Inferior parietal cortex (tissue), 1 donor: Measurements from ENCODE around the gene ZMYM2.
"Not testable (repeated sequence)": the region's sequence is repeated elsewhere in the genome, so short reads cannot be mapped to it uniquely, and the experiment has no call there.

Experiments used
- DNase-seq: peaks from one replicate; pipeline ENCODE4 v3.0.0-alpha.2; 2016; ENCODE audit errors: extremely low spot score

ZMYM2 gene

DNA sequence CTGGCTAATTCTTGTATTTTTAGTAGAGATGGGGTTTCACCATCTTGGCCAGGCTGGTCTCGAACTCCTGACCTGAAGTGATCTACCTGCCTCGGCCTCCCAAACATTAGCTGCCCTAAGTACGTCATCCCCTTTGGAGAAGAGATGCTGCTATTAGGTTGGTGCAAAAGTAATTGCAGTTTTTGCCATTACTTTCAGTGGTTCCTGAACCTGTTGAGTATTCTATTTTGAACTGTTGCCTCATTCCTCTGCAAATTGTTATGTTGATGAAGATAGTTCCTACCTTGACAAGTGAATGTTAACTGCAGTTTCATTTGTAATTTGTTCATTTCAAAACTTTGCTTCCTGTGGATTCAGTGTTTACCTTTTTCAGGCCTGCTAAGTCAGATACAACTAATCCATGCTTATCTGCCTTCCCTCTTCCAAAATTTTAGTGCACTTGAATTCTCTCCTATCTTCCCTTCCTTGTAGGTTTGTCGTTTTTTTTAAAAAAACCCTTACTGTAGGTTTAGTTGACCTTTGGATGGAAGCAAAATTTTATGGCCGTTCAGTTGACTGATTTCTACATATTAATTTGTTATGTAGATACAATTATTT lies 24.0 kb downstream of the ZMYM2 start:
- no peak for DNase-seq

DNA sequence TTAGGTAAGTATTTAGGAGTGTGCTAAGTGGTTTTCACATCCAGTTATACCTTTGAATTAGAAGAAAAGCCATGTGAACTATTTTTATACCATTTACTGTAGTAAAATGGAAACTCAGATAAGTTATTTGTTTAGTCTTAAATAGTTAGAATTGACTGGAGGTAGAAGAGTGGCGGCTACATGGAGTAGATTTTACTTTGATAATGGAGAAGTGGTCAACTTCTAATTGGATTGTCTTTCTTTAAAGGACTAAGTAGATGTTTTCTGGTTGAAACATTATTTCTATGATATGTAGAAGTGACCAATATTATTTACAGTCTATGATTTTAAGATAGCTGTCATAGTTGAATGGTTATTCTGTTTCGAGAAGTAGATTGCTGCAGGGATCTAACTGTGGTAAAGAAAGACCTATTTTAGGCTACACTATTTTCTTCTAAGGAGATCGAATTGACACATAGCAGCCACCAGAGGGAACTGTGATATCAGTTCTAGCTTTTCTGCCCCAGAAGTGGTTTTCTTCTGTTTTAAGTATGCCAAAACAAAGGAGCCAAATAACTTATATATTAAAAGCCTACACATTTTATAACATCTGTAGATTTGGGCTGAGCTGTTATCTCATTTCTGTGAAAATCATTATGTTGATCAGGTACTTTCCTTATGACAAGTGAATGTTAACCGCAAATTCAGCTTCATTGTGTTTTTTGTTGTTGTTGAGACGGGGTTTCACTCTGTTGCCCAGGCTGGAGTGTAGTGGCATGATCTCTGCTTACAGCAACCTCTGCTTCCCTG lies 26.1 kb downstream of the ZMYM2 start:
- DNase-seq, result peak; percentile 39

DNA sequence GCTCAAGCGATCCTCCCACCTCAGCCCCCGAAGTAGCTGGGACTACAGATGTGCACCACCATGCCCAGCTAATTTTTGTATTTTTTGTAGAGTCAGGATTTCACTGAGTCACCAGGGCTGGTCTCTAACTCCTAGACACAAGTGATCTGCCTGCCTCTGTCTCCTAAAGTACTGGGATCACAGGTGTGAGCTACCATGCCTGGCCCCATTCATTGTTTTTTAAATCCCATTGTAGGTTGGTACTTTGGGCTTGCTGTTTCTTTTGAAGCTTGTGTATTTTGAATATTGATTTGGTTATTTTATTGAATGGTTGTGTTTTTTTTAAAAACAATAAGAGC lies 26.7 kb downstream of the ZMYM2 start:
- DNase-seq, result no peak

DNA sequence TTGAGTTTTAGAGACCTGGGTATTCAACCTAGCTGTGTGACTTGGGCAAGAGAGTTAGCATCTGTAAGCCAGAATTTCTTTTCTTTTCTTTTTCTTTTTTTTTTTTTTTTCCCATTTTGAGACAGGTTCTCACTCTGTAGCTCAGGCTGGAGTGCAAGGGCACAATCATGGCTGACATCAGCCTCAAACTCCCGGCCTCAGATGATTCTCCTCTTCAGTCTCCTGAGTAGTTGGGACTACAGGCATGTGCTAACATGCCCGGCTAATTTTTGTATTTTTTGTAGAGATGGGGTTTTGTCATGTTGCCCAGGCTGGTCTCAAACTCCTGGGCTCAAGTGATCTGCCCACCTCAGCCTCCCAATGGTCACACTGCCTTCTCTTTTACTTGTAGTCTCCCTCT lies 33.0 kb downstream of the ZMYM2 start:
- DNase-seq, result no peak

DNA sequence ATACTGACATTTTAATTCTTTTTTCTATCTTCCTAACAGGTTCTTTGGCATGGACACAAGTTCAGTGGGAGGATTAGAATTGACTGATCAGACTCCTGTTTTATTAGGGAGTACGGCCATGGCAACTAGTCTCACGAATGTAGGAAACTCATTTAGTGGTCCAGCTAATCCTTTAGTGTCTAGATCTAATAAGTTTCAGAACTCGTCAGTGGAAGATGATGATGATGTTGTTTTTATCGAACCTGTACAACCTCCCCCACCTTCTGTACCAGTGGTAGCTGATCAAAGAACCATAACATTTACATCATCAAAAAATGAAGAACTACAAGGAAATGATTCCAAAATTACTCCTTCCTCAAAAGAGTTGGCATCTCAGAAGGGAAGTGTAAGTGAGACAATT lies 34.5 kb downstream of the ZMYM2 start:
- no peak for DNase-seq

DNA sequence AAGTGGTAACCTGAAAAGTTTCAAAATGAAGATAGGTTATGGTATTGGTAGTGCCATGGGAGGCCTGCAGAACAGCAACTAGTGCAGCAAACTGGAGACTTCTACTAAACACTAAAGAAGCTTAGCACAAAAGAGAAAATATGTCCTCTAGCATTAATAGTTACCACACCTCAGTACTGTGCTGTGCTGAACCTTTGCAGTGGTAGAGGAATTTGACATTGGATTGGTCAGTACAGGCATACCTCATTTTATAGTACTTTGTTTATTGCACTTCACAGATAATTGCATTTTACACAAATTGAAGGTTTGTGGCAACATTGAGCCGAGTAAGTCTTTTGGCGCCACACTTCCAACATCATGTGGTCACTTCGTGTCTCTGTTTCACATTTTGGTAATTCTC lies 40.4 kb downstream of the ZMYM2 start:
- DNase-seq, result no peak

DNA sequence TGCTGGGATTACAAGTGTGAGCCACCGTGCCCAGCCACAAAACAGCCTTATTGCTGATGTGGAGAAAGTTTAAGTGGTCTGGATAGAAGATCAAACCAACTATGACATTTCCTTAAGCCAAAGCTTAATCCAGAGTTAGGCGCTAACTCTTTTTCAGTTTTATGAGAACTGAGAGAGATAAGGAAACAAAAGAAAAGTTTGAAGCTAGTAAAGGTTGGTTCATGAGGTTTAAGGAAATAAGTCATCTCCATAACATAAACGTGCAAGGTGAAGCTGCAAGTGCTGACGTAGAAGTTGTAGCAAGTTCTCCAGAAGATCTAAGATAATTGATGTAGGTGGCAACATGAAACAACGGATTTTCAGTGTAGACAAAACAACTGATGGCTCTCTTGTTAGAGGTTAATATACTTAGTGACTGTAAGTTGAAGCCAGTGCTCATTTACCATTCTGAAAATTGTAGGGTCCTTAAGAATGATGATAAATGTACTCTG lies 41.6 kb downstream of the ZMYM2 start:
- no peak for DNase-seq

DNA sequence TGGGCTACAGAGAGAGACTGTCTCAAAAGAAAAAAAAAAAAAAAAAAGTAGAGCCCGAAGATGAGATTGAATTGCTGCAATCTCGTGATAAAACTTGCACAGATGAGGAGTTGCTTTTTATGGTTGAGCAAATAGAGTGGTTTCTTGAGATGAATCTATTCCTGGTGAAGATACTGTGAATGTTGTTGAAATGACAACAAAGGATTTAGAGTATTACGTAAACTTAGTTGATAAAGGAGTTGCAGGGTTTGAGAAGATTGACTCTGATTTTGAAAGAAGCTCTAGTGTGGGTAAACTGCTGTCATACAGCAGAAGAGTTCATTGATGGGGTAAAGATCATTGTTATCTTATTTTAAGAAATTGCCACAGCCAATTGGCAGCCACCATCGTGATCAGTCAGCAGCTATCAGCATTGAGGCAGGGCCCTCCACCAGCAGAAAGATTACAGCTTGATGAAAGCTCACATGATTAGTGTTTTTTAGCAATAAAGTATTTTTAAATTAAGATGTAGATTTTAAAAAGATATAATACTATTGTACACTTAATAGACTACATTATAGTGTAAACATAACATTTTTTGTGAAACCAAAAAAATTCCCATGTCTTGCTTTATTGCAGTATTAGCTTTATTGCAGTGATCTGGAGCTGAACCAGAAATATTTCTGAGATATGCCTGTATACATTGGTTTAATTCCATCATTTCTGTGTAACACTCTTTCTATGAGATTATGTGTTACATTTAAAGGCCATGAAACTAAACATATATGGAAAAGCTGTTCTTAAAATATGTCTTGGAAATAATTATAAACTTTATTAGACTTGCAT lies 43.1 kb downstream of the ZMYM2 start:
- DNase-seq, result no peak

DNA sequence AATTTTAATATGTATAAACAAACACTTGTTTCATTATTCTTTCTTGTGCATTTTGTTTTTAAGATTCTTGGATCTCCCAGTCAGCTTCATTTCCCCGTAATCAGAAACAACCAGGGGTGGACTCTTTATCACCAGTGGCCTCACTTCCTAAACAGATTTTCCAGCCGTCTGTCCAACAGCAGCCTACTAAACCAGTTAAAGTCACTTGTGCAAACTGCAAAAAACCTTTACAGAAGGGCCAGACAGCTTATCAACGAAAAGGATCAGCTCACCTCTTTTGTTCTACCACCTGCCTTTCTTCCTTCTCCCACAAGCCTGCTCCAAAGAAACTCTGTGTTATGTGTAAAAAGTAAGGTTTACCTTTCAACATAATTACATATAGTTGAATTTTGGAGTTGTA lies 44.3 kb downstream of the ZMYM2 start:
- no peak for DNase-seq

DNA sequence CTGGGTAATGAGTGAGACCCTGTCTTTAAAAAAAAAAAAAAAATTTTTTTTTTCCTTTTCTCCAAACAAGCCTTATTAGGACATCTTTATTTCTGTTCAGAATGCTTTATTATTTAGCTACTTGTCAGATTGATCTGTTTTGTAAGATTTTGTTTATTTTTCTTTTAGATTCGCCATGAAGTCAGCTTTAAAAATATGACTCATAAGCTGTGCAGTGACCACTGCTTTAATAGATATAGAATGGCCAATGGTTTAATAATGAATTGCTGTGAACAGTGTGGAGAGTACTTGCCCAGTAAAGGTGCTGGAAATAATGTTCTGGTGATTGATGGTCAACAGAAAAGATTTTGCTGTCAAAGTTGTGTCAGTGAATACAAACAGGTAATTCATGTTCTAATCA lies 47.7 kb downstream of the ZMYM2 start:
- no peak for DNase-seq

DNA sequence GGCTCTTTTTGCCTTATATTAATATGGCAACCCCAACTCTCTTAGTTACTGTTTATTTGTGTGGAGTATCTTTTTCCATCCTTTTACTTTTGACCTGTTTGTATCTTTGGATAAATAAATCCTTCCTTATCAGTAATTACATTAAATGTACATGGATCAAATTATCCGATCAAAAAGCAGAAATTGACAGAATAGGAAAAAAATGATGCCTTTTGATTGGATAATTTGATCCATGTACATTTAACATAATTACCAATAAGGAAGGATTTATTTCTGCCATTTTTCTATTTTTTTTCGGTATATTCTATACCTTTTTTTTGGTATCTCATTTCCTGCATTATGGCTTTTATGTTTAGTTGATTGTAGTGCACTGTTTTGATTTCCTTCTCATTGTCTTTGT lies 57.2 kb downstream of the ZMYM2 start:
- no peak for DNase-seq

DNA sequence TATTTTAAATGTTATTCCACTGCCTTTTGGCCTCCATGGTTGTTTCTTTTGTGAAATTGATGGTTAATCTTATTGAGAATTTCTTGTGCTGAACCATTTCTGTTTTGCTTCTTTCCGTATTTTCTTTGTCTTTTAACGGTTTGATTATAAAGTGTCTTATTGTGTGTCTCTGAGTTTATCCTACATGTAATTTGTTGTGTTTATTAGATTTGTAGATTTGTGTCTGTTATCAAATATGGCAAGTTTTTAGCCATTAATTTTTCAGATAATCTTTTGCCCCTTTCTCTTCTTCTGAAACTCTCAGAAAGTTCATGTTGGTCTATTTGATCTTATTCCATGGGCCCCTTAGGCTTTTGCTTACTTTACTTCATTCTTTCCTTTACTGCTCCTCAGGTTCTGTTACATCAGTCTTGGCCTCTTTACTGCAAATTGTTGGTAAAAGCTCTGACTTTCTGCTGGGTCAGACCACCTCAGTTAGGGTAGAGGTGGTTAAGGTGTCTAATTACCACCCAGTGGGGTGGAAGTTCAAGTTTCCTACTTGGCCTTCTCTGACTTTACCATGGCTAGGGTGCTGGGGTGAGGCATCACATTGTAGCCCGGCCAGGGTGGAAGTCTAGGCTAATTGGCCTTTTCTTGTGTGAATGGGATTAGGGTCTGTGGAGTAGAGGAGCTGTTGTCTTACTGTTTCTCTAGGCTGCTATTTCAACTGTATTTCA lies 58.3 kb downstream of the ZMYM2 start:
- DNase-seq, result no peak

DNA sequence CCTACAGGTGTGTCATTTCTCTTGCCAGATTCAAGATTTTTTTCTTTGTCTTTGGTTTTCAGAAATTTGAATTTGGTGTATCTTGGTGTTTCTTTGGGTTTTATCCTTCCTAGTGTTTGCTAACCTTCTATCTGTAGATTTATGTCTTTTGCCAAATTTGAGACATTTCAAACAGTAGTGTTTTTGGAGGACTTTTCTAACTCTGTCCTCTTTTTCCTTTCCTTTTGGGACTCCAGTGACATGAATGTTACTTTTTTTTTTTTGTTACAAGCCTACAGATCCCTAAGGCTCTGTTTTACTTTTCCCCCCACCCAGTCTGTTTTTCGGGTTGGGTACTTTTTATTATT lies 58.8 kb downstream of the ZMYM2 start:
- no peak for DNase-seq

DNA sequence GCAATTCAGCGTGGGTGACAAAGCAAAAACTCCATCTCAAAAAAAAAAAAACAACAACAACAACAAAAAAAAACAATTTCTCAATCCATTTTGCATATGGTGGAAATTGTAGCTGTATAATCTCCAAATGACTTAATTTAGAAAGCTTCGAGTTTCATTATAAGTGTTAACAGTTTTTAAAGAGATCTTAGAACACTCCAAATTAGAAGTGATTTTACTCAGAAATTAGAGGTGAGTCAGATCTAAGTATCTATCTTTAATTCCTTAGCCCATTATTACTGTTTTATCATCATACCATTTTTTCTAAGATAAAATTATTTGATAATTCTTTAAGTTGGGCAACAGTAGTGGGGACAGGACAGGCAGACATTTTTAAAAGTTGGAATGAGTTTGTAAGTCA lies 60.5 kb downstream of the ZMYM2 start:
- no peak for DNase-seq

DNA sequence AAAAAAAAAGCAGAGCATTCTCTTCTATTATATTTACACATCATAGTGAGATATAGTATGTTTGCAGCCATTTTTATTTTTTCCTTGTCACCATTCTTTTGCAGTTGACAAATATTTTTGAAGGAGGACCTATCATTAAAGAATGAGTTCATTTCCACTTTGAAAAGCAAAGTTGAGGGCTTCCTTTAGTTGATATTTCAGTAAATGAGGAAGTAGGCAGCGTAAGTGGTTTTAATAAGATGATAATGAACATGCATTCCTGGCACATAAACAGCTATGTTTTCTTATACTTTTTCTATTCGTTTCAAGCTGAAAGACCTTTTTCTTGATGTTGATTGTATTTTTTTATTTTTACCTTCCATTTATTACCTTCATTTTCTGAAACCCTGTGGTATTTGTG lies 66.2 kb downstream of the ZMYM2 start:
- DNase-seq, result no peak

DNA sequence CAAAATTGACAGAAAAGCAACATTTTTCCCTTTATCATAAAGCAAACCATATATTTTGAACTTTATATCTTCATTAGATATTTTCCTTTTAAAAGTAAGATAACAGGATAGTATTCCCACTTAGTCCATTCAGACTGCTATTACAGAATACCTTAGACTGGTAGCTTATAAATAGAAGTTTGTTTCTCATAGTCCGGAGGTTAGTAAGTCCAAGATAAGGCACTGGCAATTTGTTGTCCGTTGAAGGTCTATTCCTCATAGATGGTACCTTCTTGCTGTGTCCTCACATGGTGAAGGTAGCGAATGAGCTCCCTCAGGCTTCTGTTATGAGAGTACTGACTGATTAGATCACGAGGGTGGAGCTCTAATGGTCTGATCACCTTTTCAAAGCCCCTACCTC lies 70.4 kb downstream of the ZMYM2 start:
- DNase-seq, result no peak

DNA sequence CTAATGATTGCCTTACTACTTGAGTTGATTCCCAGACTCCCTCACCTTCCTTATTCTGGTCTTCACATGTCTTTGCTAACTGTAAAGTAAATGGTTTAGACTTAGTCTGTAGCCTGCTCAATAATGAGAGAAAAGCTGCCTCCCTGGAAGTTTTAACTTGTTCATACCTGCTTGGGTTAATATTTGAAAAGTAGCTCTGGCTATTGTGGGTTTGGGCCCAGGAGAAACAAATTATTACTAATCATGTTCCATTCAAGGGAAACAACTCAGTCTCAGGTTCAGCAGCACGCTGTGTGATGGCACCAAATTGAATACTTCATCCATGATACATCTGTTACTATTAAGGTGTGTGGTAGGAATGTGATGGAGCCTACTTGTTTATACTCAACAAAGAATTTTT lies 75.0 kb downstream of the ZMYM2 start:
- no peak for DNase-seq

DNA sequence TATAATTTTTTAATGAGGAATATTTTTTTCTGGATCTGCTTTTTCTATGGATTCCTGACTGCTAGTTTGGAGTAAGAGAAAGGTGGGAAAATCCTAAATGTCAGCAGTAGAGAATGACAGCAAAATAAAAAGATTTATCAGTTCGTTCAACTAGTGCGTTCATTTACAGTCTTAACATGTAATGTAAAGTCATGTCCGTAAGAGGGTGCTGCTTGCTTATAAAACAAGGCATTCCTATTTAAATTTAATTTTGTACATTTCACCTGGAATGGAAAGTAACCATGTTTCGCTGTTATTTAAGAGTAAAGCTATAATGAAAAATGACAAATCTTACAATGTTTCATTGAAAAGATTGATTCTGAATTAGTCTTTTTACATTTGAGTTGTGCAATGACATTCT lies 76.6 kb downstream of the ZMYM2 start:
- DNase-seq, result no peak

DNA sequence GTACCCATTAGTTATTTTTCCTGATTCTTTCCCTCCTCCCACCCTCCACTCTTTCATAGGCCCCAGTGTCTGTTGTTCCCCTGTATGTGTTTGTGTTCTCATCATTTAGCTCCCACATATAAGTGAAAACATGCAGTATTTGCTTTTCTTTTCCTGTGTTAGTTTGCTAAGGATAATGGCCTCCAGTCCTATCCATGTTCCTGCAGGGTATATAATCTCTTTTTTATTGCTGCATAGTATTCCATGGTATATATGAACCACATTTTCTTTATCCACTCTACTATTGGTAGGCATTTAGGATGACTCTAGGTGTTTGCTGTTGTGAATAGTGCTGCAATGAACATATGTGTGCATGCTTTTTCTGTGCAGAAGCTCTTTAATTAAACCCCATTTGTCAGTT lies 79.4 kb downstream of the ZMYM2 start:
- DNase-seq, result no peak

DNA sequence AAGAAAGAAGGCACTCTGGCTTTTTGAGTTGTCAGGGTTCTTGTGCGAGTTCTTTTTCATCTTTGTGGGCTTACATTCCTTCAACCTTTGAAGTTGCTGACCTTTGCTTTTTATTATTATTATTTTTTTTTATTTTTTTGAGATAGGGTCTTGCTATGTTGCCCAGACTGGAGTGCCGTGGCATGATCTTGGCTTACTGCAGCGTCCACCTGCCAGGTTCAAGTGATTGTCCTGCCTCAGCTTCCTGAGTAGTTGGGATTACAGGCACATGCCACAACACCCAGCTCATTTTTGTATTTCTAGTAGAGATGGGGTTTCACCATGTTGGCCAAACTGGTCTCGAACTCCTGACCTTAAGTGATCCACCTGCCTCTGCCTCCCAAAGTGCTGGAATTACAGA lies 84.1 kb downstream of the ZMYM2 start:
- not testable (repeated sequence) for DNase-seq

DNA sequence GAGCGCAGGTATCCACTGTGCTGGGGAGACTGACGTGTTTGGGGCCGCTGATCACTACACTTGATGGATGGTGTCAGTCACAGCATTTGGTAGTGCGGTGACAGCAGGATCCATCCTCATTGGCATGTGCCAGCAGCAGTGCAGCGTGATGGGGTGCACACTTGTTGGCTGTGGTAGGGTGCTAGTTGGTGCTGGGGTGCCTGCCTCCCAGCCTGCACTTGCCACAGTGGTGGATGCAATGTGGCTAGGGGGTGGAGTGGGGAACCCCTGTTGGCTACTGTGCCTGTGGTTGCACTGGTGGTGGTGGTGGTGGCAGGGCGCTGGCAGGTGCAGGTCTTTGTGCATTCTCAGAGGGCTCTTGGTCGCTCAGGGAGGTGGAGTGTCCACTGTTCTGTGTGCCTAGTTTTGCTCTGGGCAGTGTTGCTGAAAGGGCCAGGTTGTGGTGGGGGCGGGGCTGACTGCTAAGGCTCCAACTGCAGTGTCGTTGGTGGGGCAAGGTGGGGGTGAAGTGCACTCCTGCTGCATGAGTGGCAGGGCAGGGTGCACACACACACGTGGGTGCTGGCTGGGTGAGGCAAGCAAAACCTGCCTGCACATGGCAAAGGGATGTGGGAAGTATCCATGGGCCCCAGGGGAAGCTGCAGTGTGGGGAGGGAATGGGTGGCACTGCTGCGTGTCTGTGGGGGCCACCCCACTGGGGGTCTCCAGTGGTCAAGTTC lies 84.8 kb downstream of the ZMYM2 start:
- no peak for DNase-seq

DNA sequence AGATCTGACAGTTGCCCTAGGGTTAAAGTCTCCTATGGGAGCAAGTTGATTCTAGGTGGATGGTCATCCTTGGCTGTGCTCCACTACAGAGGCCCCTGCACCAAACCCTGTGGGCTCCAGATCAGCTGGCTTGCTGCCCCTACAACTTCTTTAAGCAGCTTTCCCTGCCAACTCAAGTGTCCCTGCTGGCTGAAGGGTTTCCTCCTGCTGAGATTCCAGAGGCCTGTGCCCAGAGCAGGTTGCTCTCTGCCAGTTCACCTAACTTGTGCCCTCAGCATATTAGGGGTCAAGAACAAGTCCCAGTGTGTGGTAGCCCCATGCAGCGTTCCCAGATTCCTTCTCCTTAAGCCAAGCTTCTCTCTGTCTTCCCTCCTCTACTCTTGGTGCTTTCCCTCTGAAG lies 85.6 kb downstream of the ZMYM2 start:
- no peak for DNase-seq
